WTC11 (cell line): ENCODE results near the gene PPP4C. TPM values are rescaled to one million over a fixed set of nuclear protein-coding genes. Genes with fewer than 3 reads are reported as not detected.

Source experiments
- total RNA-seq: library from RNA; stranded (reverse); gene quantifications from 3 replicates; pipeline ENCODE4 v1.2.3, GENCODE V29; 2021

PPP4C gene
- total RNA-seq, 1 experiment from 2014 or later = 164 TPM

Other genes starting within 250 kb of the PPP4C start
- 70.7 to 71.7 TPM (median 70.9 TPM) in 3 replicates for gene CDIPT, start 212.8 kb upstream of the PPP4C start, total RNA-seq
- 58.2 to 68.5 TPM (median 64.2 TPM) in 3 replicates for gene SEZ6L2, start 176.4 kb upstream of the PPP4C start, total RNA-seq
- 17.6 to 26.9 TPM (median 20.2 TPM) in 3 replicates for gene ASPHD1, start 175.5 kb upstream of the PPP4C start, total RNA-seq
- 18.5 to 20.9 TPM (median 19.4 TPM) in 3 replicates for gene KCTD13, start 149.8 kb upstream of the PPP4C start, total RNA-seq
- 69.6 to 87.6 TPM (median 78.0 TPM) in 3 replicates for gene TMEM219, start 113.9 kb upstream of the PPP4C start, total RNA-seq
- 38.3 to 42.4 TPM (median 39.2 TPM) in 3 replicates for gene TAOK2, start 102.1 kb upstream of the PPP4C start, total RNA-seq
- 18.9 to 21.2 TPM (median 21.1 TPM) in 3 replicates for gene HIRIP3, start 80.4 kb upstream of the PPP4C start, total RNA-seq
- gene INO80E, start 79.8 kb upstream of the PPP4C start, total RNA-seq = 87.6 to 101 TPM (median 92.4 TPM) in 3 replicates
- gene DOC2A, start 65.0 kb upstream of the PPP4C start, total RNA-seq = 10.8 to 16.6 TPM (median 16.4 TPM) in 3 replicates
- not detected in 3 replicates for gene C16orf92, start 52.8 kb upstream of the PPP4C start, total RNA-seq
- 28.1 to 30.3 TPM (median 30.2 TPM) in 3 replicates for gene TLCD3B, start 44.7 kb upstream of the PPP4C start, total RNA-seq
- 1,537 to 1,958 TPM (median 1,913 TPM) in 3 replicates for gene ALDOA, start 10.2 kb upstream of the PPP4C start, total RNA-seq
- 5.1 to 7.6 TPM (median 6.6 TPM) in 3 replicates for gene TBX6, start 15.9 kb downstream of the PPP4C start, total RNA-seq
- gene YPEL3, start 20.2 kb downstream of the PPP4C start, total RNA-seq = 43.7 to 52.7 TPM (median 51.7 TPM) in 3 replicates
- 1.5 to 2.5 TPM (median 1.8 TPM) in 3 replicates for gene GDPD3, start 37.5 kb downstream of the PPP4C start, total RNA-seq
- 35.9 to 38.2 TPM (median 36.9 TPM) in 3 replicates for gene MAPK3, start 47.2 kb downstream of the PPP4C start, total RNA-seq
- gene CORO1A, start 107.6 kb downstream of the PPP4C start, total RNA-seq = 6.2 to 10.0 TPM (median 6.5 TPM) in 3 replicates
- gene BOLA2B, start 117.7 kb downstream of the PPP4C start, total RNA-seq = 191 to 206 TPM (median 192 TPM) in 3 replicates
- gene SLX1A, start 117.9 kb downstream of the PPP4C start, total RNA-seq = 37.2 to 77.0 TPM (median 53.2 TPM) in 3 replicates
- gene SULT1A3, start 123.3 kb downstream of the PPP4C start, total RNA-seq = 7.1 to 11.3 TPM (median 8.3 TPM) in 3 replicates
- gene NPIPB13, start 172.5 kb downstream of the PPP4C start, total RNA-seq = 5.4 to 9.6 TPM (median 8.4 TPM) in 3 replicates